Fibroblast of skin of right quadriceps (primary cell): ENCODE results near the gene SDHA.
"Not testable (repeated sequence)": the region's sequence is repeated elsewhere in the genome, so short reads cannot be mapped to it uniquely, and the experiment has no call there.

ENCODE experiments used
- DNase-seq: peaks from one replicate; pipeline ENCODE4 v3.0.0-alpha.2; 2013

The SDHA gene

GRCh38 chr5:198516-199196, 19.5 kb upstream of the SDHA start:
- no peak for DNase-seq

DNA sequence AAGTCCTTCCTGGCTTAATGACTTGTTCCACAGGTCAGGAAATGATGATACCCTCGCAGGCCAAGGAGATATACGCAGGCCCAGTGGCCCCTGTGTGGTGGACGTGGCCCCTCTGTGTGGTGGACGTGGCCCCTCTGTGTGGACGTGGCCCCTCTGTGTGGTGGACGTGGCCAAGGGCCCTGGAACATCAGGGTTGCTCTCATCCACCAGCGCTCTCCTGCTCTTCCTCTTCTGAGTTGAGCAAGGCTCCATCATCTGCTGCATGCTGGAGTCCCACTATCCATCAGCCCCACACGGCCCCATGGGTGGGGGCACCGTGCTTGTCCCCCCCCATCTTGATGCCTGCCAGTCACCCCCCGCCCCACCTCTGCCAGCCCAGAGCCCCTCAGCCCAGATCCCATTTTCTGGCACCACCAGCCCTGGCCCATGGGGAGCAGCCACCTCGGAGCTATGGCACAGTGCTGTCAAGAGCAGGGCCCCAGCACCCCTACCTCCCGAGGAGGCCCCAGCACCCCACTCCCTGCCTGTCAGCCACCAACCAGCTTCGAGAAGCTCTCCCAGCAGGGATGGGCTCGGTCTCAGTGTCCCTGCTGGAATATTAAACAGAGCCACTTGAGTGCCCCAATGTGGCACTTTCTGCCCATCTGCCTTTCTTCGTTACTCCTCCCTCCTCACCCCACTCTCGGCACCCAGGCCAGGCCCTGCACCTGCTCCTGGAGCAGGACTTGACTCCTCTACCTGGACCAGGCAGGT, 18.7 kb upstream of the SDHA start:
- DNase-seq = no peak

GRCh38 chr5:199950-200645, 18.0 kb upstream of the SDHA start:
- no peak for DNase-seq

GRCh38 chr5:200985-201384, 17.1 kb upstream of the SDHA start:
- DNase-seq = no peak

DNA sequence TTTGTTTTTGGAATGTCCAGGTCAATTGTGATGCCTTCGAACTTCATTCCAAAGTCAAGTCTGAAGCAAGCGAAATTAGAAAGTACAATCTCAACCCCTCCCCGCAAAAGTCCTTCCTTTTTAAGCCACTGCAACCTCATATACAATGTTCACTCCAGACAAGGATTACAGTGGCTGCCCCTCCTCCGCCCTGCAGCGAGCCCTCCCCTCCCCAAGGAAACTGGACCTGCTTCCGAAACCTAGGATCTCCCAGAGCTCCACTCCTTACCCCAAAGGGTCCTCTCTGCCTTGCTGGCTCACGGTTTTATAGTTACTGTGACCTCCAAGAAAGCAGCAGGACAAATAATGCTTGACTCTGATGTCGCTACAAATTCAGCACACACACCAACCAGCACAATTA, 16.4 kb upstream of the SDHA start:
- no peak for DNase-seq

DNA sequence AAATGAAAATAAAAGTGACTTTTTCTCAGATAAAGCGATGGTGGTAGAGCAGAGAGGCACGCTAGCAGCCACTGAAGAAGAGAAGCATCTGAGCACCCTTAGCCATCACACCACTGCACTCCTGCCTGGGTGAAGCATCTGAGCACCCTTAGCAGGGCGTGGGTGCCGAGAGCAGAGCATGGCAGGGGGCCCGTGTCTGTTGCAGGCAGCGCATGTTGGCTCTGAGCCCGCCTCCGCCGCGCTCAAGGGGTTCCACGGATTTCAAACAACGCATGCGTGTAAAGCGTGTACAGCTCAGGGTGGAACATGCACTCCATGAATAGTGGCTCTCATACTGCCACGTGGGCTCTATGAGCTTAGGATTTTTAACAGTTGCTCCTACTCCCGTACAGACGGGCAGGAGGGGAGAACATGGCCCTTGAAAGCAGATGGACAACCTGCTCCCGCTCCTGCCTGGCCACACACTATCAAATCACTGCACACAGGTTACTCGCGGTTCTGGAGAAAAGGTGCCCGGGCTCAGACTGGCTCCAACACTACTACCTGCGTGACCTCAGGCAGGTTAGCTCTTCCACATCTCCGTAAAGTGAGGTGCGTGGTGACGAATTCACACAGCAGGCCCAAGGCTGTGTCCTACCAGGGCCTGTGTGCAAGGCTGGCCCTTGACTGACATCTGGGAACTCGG, 14.7 kb upstream of the SDHA start:
- DNase-seq = no peak

- no peak for DNase-seq
Measured at GRCh38 chr5:204001-204400, 14.1 kb upstream of the SDHA start.

- no peak for DNase-seq
Measured at GRCh38 chr5:204462-204861, 13.7 kb upstream of the SDHA start.

- no peak for DNase-seq
Measured at GRCh38 chr5:204966-205670, 13.0 kb upstream of the SDHA start.

DNA sequence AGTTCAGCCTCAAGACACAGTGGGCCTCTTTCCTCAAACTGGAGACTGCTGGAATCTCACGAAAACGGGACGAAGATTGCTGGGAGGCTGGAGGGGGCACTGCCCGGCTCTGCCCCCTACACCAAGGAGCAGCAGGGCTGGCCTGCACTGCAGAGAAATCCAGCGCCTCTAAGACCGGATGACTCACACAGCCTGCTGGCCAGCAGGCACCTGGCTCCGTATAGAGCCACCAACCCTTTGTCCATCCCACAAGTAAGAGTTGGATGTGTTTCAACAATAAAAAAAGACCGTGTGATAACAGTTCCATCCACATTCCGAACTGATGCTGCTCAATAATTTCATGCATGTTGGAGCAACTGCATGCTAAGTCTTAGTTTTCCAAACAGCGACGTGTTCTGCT, 11.7 kb upstream of the SDHA start:
- DNase-seq = no peak

DNA sequence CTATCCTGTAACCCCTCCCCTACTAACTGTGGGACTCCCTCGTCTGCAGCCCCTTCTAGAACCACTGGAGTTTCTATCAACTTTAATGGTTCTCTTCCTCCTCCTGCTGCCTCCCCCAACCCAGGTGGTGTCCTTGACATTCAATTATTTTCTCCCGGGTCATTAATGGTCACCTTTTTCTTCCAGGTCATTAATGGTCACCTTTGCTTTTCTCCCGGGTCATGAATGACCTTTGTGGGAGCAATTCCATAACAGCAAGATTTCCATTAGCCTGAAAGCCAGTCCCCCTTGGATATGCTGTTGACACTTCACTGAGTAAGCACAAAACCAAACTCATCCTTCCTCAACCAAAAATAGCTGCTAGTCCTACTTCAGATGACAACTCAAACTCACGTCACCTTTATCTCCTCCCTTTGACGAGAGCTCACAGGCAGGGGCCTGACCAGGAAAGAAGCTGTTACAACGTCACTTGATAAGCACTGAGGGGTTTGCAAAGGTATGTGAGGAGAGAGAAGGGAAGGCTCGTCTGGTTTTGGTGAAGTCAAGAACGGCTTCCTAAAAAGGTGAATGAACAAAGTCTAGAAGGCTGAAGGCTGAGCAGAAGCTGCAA, 11.1 kb upstream of the SDHA start:
- DNase-seq = no peak

DNA sequence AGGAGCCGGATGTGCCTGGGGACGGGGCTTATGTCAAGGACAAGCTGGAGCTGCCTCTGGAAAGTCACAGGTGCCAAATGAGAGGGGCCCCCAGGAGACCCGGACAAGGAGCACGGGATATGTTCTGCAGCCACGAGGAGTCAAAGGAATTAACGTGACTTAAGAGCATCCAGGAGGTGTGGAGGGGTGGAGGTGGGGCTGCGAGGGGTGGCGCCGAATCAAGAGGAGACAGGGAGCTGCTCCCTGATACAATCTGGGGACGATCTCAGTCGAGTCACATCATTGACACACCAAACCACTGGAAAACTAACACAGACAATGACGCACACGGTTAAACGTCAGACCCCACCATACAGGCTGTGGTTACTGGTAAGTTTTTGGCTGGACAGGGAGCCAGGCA, 10.5 kb upstream of the SDHA start:
- DNase-seq = no peak

- no peak for DNase-seq
Measured at GRCh38 chr5:208449-209114, 9.5 kb upstream of the SDHA start.

DNA sequence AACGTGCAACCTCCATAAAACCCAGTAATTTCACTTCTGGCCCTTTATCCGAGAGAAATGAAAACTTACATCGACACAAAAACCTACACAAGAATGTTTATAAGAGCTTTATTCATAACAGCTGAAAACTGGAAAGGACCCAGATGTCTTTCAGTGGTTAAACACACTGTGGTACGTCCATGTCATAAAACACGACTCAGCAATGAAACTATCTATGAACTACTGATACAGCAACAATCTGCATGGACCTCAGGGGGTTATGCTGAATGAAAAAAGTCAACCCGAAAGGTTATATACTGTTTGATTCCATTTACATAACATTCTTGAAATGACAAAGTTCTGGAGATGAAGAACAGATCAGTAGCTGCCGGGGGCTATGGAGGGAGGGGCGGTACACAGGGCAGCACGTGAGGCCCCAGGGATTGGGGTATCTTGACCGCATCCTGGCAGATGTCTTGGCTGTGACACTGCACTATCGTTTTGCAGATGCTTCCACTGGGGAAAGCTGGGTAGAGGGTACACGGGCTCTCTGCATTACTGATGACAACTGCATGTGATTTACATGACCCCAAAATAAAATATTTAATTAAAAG, 4.2 kb upstream of the SDHA start:
- DNase-seq = no peak

DNA sequence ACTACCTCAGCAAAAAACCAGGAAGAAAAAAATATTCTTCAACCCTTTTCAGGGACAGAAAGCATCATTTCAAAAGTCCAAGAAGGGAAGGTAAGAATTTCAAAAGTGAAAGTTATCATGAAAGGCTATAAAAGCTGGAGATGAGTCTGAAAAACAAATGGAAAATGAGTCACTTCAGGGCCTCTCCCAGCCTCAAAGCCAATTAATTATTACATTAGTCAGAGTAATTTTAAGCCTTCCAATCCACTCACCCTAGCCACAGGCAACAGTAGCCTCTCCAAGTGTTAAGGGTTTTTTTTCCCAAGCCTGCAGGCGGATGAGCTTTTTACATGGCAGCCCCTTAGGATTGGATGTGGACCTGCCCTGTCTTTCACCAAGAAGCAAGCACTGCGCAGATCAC, 2.9 kb upstream of the SDHA start:
- DNase-seq = peak; percentile 45

DNA sequence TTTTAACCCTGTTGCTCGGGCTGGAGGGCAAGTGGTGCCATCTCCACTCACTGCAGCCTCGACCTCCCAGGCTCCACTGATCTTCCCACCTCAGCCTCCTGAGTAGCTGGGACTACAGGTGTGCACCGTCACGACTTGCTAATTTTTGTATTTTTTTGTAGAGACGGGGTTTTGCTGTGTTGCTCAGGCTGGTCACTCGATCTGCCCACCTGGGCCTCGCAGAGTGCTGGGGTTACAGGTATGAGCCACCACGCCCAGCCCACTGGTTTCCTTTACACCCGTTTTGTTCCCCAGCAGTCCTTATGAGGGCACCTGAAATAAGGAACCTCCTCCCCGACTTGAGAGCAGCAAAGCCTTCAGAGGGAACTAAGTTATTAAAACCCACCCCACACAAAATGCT, 2.0 kb upstream of the SDHA start:
- not testable (repeated sequence) for DNase-seq

DNA sequence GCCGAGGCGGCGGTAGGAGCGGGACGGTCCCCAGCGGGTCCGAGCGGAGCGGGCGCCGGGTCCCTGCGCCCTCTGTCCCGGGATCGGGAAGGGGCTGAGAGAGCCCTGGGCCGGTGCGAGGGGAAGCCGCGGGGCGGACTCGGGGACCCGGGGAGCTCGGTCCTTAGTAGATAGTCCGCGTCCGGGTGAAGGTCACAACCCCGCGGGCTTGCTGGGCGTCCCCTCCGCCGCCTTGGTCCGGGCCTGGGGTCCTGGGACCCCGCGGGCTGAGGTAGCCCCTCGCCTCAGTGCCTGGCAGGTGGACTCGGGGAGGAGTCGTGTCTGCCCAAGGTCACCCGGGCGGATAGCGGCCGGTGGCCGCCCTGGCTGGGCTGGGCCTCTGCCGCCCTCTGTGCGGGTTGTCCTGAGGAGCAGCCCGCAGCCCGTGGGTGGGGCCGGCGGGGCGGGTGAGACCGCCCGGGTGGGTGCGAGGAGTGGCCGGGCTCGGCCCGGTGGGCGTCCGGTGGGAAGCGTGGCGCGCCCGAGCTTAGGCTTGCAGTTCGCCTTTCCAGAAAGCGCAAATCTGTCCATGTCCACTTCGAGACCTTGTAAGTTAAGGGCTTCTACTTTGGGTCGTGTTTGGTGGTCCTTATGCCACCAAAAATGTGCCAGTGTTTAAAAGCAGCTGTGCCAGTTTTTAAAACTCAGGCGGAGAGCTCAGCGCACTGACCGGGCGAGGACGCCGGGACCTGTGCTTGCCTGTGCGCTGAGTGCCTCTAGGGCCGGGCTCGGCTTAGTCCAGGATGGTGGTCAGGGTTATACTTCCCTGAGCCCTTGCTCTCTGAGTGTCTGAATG, 554 bp downstream of the SDHA start:
- DNase-seq = no peak

DNA sequence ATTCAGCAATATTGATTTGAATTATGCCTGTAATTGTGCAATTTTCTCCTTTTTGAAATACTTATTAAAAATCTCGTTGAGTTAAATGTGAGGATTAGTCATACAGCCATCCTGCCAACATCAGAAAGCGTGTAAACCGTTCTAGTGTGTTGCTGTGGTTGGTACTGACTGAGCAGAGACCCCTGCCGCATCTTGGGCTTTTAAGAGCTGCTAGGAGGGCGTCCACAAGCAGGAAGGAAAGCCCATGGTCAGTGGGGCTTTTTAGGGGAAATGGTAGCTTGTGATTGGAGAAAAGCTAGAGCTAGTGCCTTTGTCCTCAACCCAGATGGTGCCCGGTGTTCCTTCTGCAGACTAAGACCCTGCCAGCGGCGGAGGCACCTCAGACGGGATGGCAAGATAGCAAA, 1.3 kb downstream of the SDHA start:
- no peak for DNase-seq

DNA sequence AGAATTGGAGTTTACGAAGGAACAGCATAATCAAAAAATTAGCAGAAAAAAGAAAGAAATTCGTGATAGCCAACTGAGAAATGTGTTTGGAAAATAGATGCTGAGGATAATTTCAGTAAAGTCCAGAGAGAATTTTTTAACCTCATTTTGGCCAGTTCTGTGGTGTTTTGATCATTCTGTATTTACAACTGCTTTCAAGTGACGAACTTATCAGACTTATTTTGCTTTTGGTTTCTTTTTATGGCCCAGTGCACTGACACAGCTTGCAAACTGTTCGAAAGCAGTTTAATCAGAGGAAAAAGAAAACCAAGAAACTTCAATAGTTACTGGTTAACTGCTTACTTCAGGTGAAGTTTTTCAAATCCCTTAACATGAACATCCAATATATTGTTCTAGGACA, 1.9 kb downstream of the SDHA start:
- DNase-seq = no peak

- DNase-seq = not testable (repeated sequence)
Measured at GRCh38 chr5:222951-223715, 5.0 kb downstream of the SDHA start.
